Medulla oblongata (tissue), 1 donor: ENCODE data around the gene CASKIN1.
A peak's percentile ranks its signal among the peaks of the same experiment; 100 is the strongest.

ENCODE experiments used
- DNase-seq: peaks from one replicate; pipeline ENCODE4 v3.0.0-alpha.2; 2015; ENCODE audit errors: extremely low spot score

Gene CASKIN1

DNA sequence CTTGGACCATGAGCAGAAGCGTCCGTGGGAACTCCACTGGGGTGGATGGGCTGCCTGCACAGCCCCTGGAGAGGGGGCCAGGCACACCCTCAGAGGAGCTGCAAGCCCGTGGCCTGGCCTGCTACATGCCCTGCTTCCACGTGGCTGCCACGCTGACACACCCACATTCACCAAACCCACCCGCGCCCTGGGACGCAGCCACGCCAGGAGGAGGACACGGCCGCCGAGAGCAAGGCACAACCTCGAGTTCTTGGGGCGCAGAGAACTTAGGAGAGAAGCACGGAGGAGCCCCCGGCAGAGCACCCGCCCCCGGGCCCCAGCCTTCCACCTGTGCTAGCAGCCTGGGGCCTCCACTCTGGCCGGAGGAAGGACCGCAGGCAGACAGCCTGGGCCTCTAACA is 18.8 kb downstream of the CASKIN1 start:
- DNase-seq = no peak

DNA sequence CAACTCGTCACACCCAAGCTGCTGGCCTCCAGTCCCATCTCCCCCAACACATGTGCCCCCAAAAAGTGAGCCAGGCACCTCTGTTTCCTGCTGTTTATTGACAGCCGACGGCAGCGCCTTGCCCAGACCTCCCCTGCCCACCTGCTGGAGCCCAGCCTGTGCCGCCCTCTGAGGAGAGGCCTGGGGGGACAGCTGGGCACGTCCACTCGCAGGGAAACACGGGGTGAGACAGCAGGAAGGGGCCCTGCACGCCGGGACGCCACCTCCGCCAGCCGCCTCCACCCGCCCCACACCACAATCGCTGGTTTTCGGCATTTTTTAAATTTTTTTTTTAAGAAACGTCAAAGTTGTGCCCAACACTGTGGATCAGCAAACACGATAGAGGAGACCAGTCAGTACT is 19.3 kb downstream of the CASKIN1 start:
- no peak for DNase-seq

DNA sequence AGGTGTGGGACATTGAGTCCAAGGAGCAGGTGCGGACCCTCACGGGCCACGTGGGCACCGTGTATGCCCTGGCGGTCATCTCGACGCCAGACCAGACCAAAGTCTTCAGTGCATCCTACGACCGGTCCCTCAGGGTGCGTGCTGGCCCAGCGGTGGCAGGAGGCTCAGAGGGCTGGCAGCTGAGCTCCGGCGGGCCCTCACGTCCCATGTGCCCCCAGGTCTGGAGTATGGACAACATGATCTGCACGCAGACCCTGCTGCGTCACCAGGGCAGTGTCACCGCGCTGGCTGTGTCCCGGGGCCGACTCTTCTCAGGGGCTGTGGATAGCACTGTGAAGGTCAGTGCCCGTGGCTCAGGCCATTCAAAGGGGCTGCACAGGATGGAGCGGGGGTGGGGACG is 20.4 kb downstream of the CASKIN1 start:
- DNase-seq = no peak

DNA sequence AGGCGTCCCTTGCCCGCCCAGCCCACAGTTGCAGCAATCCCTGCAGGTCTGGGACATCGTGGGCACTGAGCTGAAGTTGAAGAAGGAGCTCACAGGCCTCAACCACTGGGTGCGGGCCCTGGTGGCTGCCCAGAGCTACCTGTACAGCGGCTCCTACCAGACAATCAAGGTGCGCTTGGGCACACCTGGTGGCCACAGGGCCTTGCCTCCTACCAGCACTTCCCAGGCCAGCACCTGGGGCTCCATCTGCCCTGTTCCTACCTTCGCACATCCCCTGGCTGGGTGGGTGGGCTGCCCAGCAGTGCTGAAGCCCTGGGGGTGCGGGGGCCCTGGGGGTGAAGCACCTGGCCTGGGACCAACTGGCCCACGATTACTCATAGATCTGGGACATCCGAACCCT is 21.0 kb downstream of the CASKIN1 start:
- no peak for DNase-seq

DNA sequence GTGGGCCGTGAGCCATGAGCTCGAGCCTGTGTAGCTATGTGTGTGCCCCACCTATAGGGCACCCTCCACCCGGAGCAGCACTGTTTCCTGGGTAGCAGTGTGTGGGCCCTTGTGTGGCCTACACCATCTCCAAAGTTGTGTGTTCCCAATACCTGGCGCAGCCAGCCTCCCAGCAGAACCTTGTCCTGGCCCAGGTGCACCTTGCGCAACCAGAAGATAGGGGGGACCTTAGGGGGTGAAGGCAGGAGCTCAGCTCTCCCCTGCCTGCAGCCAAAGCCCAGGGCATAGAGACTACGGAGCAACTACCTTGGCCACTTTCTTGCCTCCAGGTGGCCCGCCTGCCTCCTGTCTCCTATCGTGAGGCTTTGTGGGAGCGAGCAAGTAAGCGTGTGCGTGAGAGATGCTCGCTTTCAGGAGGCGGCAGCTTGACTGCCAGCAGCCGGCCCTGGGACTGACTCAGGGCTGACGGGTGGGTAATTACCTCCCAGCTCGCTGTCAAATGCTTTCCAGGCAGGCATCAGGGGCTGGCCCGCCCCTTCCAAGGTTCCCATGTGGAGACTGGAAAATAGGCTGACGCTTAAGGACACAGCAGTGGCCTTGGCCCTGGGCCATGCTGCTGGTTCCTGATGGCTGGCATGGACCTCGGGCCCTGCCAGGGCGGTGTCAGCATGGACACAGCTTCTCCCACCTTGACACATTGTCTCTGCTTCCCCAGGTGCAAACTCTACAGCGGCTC is 21.8 kb downstream of the CASKIN1 start:
- no peak for DNase-seq

DNA sequence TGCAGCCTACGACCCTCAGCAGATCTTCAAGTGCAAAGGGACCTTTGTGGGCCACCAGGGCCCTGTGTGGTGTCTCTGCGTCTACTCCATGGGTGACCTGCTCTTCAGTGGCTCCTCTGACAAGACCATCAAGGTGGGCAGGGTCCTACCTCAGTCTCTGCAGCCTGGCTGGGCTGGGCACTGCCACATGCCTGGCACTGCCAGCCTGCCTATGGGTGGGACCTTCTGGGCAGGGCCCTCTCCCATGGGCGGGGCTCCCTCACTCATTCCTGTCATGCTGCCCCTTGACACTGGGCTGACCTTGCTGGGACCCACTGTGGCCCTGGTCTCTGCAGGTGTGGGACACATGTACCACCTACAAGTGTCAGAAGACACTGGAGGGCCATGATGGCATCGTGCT is 22.5 kb downstream of the CASKIN1 start:
- no peak for DNase-seq

DNA sequence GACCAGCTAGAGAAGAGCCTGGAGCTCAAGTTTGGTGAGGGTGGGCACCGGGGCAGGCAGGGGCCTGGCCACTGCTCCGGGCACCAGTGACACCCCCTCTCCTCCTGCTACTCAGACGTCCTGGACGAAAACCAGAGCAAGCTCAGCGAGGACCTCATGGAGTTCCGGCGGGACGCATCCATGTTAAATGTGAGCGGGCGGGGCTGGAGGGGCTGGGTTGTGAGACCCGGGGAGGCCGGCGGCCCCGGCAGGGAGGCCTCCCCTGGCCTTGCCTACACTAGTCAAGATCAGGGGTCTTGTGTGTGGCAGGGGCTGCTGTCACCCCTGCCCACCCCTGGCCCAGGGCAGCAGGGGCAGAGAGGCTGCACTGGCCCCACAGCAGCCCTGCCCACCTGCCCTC is 23.0 kb downstream of the CASKIN1 start:
- no peak for DNase-seq

DNA sequence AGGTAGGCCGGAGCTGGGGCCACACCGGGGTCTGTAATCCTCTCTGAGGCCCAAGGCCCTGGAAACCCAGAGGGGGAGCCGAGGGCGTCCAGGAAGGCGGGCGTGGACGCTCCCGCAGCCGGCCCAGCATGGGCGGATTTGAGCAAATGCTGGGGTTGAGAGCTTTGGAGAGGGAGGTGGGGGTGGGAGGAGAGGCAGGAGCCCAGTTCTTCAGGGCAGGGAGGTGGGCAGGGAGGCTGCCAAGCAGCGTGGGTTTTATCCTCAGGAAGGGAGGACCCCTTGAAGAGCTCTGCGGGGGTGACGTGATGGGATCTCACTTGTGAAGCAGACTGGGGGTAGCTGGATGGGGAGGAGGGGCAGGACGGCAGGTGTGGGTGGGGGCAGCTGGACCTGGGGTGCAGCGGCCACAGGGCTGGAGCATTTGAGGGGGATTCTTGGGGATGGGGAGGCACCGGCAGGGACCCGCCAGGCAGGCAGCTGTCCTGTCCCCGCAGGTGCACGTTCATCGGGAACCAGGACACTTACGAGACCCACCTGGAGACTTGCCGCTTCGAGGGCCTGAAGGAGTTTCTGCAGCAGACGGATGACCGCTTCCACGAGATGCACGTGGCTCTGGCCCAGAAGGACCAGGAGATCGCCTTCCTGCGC is 23.6 kb downstream of the CASKIN1 start:
- no peak for DNase-seq

DNA sequence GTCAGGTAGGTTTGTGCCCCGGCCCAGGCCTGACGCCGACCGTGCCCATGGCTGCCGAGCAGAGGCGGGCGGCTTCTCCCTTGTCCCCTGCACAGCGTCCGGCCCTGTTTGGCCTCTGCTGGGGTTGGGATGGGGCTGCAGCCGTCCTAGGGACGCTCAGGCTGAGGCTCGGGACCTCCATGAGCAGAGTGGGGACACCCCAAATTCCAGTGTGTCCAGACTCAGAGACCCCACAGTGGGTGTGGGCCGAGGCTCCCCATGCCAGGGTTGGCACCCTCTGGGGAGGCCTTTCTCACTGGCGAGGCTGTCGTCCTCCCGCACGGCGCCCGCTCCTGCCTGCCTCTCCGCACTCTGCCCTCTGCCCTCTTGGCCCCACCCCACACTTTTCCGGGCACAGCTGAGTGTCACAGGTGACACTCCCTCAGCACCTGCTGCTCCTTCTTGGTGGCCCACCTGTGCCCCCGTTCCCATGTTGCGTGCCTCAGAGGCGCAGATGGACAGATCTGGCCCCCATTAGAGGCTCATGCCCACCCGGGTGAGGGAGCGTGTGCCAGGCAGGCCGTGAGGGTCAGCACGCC is 24.7 kb downstream of the CASKIN1 start:
- DNase-seq = no peak

DNA sequence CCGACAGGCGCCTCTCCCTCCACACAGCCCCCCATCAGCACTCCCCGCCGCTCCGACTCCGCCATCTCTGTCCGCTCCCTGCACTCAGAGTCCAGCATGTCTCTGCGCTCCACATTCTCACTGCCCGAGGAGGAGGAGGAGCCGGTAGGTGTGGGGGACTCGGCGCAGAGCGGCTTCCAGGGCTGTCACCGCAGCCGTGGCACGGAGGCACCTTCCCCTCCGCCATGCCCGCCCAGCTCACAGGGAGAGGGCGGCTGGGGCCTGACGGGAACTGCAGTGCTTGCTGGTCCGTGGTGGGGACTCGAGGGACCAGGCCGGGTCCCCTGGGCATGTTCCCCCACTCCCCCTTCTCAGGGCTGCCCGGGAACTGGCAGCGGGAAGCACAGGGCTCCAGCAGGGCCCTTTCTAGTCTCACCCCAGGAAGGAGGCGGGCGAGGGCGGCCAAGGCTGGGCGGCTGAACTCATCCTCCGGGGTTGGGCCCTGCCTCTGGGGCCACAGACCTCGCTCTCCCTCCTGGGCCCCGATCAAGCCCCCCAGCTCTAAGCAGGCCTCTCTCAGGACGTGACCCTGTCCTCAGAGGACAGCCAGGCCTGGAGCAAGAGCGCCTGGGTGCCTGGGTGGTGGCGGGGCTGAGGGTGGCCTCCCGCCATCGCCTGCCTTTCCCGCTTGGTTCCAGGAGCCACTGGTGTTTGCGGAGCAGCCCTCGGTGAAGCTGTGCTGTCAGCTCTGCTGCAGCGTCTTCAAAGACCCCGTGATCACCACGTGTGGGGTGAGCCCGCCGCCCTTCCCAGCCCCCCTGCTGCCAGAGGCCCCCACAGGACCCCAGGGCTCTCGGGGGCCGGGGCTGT is 25.6 kb downstream of the CASKIN1 start:
- no peak for DNase-seq

DNA sequence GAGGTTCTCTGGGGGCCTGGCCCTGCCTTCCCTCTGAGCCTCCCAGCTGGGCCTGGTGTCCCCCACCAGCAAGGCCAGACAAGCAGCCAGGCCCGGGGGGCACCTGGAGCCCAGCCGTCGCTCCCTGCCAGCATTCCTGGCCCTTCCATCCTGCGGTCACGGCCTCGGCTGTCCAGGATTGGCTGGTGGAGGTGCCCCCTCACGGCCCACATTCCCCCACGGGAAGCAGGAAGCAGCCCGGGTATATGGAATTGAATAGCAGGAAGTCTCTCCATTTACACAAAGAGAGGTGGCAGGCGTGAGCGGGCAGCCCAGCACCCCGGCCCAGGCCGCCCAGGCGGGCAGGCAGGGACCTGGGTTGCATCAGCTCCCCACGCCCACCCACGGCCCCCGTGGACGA is 26.3 kb downstream of the CASKIN1 start:
- no peak for DNase-seq

DNA sequence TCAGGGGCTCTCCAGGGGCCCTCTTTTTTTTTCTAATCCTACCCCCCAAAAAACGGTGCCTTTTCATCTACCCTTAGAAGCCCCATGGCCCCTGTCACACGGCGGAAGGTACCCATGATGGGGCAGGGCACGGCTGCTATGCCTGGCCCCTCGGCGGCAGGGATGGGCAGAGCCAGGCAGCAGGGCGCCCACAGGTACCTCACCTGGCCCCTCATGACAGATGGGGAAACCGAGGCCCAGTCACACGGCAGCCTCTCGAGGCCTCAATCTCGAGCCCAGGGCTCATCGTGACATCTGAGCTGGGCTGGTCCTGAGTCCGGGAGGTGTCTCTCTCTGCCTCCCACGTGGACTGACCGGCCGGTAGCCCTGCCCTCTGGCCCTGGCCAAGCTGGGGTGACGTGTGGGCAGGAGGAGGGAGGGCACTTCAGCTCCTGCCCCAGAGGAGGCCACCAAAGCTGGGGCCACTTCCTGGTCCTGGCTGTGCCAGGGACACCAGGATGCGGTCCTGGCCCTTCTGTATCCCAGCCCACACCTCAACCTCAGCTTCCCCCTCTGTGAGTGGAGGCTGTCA is 29.3 kb downstream of the CASKIN1 start:
- no peak for DNase-seq

DNA sequence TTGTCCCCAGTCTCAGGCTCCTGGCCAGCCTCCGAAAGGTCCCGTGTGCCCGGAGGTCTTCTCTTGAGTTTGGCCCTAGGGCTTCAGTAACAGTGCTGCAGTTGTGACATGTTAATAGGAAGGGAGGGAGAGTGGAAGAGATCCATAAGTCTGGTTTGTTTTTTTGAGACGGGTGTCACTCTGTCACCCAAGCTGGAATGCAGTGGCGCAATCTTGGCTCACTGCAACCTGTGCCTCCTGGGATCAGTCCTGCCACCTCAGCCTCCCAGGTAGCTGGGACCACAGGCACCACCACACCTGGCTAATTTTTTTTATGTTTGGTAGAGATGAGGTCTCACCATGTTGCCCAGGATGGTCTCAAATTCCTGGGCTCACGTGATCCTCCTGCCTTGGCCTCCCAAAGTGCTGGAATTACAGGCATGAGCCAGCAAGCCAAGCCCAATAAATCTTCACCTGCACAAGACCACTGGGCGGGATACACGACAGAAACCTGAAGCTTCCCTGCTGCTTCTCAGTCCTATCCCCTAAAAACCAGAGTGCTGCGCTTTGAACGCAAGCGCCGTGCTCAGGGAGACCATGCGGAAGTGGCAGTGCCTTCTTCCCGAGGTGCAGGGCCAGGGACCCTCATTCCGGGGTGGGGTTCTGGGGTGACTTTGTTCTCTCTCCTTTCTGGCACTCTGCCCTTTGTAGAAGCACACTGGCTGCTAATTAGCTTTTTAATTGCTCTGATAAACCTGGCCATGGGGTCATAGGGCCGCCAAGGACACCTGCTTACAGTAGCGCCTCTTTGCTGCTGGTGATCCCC is 29.9 kb downstream of the CASKIN1 start:
- DNase-seq = no peak

DNA sequence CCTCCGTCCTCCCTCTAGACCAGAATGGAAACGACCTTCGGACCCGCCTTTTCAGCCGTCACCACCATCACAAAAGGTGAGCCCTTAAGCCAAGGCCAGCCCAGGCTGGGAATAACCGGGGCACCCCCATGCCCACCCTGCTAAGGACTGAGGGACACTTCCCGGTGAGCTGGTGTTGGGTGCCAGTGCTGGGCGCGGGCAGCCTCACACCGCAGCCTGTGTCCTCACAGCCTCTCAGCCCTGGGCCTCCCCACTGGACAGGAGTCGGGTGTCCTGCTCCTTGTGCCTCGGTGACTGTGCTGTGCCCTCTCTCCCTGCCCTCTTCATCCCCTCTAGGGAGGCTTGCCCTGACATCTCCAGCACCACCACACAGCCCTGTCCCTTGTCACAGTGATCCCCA is 30.5 kb downstream of the CASKIN1 start:
- no peak for DNase-seq

DNA sequence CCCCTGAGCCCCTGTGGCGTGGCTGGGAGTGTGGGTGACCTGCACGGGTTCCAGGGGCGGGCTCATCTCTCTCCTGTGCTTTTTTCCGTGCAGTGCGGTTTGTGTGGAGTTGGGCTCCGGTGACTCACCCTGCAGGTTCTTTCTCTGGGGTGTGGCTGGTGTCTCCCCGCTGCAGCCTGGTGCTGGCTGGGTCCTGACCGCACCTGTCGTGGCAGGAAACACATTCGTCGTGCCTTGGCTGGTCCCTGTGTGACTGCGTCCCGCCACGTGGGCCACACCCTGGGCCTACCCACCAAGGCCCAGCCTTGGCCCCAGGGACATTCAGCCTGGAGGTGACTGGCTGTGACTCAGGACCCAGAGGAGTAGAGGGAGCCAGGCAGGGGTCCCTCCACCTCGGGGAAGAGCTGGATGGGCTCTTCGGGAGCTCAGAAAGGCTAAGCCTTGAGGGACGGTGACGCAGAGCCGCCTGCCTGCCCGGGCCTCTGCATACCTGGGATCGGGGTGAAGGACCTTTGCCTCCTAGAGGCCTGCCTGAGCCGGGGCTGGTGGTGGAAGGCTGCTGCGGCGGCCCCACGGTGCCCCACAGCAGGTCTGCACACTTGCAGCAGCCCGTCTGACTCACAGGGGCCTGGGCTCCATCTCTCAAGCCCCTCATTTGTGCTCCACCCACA is 33.1 kb downstream of the CASKIN1 start:
- DNase-seq = no peak

DNA sequence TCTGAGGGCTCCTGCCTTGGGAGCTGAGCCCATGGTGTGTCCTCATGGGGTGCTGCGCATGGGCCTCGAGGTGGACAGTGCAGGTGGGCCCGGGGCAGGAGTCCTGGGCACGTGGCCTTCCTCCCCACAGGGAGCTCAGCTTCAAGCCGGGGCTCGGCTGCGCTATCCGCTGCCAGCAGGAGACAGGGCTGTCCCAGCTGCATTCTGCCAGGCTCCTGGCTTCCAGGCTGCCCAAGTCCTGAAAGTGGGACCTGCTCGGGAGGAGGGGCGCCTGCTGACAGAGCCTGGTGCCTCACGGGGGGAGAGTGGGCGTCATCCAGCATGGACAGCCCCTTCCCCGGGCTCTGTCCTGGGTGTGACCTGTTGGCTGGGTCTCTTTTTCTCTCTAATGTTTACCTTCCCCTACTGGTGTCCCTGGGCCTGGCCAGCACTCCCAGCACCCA is 33.7 kb downstream of the CASKIN1 start:
- DNase-seq = no peak

DNA sequence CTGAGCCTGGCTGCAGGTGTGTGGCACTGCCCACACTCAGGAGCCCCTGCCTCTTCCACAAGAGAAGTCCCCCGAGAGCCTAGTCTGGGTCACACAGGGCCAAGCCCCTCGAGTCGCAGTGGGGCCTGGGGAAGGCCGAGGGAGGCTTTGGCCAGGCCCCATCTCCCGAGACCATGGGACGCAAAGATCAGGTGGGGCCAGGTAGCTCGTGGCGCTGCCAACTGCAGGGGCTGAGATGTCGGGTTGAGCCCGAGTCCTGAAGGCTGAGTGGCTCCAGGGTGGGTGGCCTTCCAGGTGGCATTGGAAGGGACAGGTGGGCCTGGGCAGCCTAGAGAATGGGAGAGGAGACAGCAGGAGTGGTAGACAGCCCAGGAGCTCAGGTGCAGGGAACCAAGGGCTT is 34.5 kb downstream of the CASKIN1 start:
- DNase-seq = no peak

DNA sequence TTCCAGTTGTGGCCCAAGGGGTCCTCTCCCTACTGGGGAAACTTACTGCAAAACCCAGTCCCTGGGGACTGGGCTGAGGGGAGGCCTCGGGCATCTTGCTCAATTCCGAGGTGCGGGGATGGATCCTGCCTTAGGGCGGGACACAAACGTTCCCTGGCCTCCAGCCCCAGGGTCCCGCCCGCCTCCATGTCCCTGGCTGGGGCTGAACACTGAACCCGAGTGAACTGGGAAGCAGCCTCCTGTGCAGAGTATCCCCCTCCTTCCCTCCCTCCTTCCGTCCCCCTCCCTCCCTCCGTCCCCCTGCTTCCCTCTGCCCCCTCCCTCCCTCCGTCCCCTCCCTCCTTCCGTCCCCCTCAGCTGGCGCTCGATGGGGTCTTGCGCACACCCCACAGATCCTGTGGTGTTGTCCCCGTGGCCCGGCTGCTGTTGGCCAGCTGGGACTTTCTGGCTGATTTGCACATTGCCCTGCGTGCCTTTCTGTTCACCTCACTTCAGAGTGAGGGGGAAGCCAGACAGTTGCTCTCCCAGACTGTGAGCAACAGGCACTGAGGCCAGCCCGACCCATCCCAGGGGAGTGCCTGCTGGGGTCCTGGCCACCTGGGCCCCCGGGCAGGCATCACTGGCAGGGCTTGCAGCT is 35.4 kb downstream of the CASKIN1 start:
- DNase-seq = no peak

DNA sequence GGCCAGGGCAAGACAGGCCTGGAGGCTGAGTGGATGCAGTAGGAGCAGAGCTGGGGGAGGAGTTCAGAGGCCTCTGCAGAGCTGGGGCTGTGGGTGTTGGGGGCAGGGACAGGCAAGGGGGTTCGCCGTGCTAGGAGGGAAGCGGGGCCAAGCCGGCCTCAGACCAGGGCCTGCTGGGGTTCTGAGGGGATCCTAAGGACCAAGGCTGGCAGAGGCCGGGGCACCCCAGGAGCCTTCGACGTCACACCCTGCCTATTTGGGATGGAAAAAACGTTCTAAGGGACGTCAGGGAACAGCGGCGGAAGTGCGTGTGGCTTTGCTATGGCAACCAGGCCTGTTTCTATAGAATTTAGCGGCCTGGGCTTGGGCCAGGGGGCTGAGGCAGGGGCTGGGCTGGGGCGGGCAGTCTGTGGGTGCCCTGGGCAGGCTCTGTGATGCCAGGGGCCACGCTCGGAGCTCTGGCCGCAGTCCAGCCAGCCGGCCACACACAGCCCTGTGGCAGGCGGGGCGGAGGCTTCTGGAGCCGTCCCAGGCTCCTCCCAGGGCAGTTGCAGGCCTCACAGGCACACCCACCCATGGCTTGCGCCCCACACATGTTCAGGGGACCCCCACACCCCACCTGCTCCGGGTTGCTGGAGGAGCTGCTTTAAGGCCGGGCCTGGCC is 37.1 kb downstream of the CASKIN1 start:
- peak; percentile 61 for DNase-seq

DNA sequence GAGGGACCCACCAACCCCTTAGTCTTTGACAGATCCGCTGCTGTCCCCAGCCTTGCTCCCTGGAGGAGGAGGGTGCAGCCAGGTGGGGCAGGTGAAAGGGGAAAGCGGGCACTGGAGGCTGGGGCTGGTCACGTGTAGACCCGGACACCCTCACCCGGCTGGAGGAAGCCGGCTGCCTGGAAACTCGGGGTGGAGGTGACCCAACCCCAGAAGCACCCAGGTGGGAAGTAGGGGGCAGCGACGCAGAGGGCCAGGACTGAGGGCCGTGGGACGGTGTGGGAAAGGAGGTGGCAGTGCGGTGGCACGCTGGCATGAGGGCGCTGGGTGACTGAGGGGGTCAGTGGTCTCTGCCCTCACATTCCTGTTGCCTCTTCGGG is 38.2 kb downstream of the CASKIN1 start:
- no peak for DNase-seq
